Daoy (cell line): ENCODE results near the gene KLRB1. TPM values are rescaled to one million over a fixed set of nuclear protein-coding genes. Genes with fewer than 3 reads are reported as not detected.
"Not testable (repeated sequence)": the region's sequence is repeated elsewhere in the genome, so short reads cannot be mapped to it uniquely, and the experiment has no call there.

ENCODE experiments used
- DNase-seq: peaks from one replicate; pipeline ENCODE4 v3.0.0-alpha.2; 2015; ENCODE audit warnings: low read depth
- total RNA-seq: library from RNA; depleted of rRNA; stranded (reverse); fragments of >200 nt; shearing (Covaris generic); gene quantifications from 2 replicates; pipeline ENCODE4 v1.2.3, GENCODE V29; 2014

KLRB1 gene
- total RNA-seq, 1 experiment from 2014 or later: not detected

DNA sequence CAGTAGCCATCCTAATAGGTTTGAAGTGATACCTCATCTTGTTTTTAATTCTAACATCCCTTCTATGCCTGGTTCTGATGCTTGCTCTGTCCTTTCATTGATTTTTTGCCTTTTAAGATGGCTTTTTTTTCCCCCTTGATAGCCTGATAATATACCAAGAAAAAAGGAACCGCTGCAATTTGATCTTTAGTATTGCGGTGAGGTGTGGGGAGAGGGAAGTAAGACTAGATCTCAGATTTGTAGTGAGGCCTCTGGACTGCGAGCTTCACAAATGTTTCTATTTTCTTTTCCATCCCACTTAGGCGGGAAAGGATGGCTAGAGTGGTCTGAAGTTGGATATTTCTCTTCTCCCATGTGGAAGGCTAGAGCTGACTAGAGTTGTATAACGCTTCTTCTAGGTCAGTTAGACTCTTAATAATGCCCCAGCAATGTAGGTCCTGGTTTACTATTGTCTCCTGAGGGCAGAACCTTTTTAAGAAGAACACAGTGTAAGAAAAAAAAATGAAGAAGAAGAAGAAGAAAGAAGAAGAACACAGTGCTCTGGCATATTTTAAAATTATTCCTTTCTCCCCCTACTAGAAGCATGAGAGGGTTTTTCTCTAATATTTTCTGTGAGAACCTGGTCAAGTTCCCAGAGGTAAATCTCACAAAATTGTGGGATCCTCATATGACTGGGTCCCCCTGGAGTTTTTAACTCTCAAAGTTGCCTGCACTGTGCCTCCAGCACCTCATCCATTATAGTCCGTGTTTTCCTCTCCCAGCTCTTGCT lies 11.9 kb upstream of the KLRB1 start:
- DNase-seq: no peak

GRCh38 chr12:9618906-9619305 lies 11.2 kb upstream of the KLRB1 start:
- DNase-seq: not testable (repeated sequence)

- DNase-seq: no peak
Observed at GRCh38 chr12:9617124-9617523, 9.4 kb upstream of the KLRB1 start.

GRCh38 chr12:9615420-9616136 lies 7.9 kb upstream of the KLRB1 start:
- no peak for DNase-seq

GRCh38 chr12:9610606-9611005 lies 2.9 kb upstream of the KLRB1 start:
- not testable (repeated sequence) for DNase-seq

DNA sequence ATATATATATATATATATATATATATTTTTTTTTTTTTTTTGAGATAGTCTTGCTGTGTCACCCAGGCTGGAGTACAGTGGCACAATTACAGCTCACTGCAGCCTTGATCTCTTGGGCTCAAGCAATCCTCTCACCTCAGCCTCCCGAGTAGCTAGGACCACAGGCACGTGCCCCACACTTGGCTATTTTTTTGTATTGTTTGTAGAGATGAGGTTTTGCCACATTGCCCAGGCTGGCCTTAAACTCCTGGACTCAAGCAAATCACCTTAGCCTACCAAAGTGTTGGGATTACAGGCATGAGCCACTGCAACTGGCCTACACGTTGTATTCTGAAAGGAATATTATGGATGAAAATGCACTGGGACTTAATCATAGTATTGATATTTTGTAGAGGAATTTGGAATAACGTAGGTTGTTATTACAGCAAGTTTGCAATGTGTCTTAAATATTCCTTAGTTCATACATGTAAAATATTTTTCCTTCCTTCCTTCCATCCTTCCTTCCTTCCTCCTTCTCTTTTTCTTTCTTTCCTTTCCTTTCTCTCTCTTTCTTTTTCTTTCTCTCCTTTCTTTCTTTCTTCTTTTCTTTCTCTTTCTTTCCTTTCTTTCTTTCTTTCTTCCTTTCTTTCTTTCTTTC lies 862 bp downstream of the KLRB1 start:
- no peak for DNase-seq

- no peak for DNase-seq
Observed at GRCh38 chr12:9606247-9606646, 1.5 kb downstream of the KLRB1 start.

- DNase-seq: no peak
Observed at GRCh38 chr12:9605483-9605882, 2.2 kb downstream of the KLRB1 start.

DNA sequence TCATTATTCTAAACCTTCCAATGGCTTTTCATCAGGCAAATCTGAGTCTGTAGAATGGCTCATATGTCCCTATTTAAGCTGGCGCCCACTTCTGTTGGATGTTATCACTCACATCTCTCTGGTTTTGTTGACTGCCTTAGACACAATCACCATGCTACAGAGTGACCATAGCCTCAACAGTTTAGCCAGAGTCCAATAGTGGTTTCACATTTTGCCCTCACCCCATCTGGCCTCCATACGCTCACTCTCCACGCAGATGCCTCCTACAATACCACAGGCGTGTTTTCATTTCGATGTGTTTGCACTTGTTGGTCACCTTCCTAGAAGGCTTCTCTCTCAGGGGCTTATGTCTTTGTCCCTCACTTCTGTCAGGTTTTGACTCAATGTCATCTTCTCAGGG lies 3.4 kb downstream of the KLRB1 start:
- no peak for DNase-seq

GRCh38 chr12:9600426-9600825 lies 7.3 kb downstream of the KLRB1 start:
- not testable (repeated sequence) for DNase-seq

GRCh38 chr12:9598363-9598762 lies 9.4 kb downstream of the KLRB1 start:
- DNase-seq: no peak

DNA sequence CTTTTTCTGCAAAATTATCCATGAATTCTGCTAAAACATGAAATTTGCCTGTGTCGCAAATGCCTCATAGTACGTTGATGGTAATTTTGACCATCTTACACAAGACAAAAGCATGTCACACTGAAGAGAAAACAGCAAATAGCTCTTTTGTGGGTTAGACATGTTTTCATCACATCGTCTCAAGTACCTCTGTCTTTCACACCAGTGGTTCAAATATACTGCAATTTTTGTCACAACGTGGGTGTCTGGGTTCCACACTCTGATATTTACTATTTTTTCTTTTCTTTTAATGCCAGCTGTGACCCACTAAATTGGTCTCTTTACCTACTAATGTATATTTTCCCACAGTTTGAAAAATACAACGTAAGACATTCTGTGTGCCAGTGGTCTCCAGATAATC lies 10.4 kb downstream of the KLRB1 start:
- DNase-seq: no peak

DNA sequence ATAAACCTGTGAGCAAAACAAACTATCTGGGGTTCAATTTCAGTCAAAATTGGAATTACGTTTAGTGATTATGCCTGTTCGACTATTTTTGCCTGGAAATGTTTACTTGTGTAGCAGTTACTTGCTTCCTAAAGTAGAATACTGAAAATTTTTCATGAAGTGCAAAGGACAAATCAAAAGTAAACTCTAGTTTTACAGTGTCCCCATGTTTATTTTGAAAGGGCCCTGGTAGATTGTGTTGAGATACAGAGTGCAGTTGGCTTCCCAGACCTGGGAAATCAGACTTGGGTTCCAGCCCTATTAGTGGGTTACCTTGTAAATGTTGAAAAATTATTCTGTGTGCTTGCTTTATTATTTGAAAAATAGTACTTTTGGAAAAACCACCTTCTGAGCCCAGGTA lies 17.3 kb downstream of the KLRB1 start:
- DNase-seq: no peak

- DNase-seq: no peak
Observed at GRCh38 chr12:9588749-9589148, 19.0 kb downstream of the KLRB1 start.

DNA sequence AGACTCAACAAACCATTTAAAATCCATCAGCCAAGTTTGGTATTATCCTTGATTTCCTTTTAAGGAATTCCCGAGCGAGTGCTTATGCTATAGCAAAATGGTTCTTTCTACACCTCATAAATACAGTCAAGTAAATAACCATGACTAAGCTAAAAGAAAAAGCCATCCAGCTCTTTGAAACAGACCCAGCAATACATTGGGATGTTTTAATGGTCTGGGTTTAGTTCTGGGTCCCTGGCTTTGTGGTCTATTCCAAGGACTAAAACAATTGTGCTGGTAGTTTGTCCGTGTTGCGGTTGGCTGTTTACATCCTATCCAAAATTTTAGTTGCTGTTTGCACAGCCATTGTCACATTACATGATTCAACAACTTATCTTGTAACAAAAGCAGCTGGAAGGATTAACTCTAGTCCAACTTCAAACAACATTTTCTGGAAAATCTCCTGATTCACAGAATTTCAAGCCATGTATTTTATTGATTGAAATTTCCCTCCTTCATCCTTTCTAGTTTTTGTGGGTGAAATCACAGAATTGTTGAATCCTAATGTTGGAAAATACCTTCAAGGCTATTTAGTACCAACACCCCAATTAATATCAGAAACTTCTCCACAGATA lies 19.6 kb downstream of the KLRB1 start:
- DNase-seq: no peak

- DNase-seq: not testable (repeated sequence)
Observed at GRCh38 chr12:9577729-9578128, 30.0 kb downstream of the KLRB1 start.

- DNase-seq: not testable (repeated sequence)
Observed at GRCh38 chr12:9567151-9567550, 40.6 kb downstream of the KLRB1 start.

DNA sequence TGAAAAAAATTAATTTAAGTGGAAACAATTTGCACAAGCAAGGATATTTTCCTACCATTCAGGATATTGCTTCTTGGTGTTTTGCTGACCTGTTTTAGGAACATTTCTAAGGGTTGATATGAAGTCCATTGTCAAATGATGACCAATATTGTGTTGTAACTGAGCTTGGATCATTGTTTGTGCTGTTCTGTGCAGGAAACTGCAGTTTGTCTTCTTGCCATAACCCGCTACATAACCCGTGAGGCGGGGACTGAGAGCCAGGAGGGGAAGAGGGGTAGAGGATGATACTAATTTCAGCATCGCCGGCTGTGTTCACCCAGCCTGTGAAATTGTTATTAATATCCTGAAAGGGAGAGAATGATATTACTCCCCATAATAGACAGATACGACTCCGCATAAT lies 41.6 kb downstream of the KLRB1 start:
- not testable (repeated sequence) for DNase-seq

- DNase-seq: not testable (repeated sequence)
Observed at GRCh38 chr12:9564418-9564817, 43.3 kb downstream of the KLRB1 start.

GRCh38 chr12:9562841-9563453 lies 44.8 kb downstream of the KLRB1 start:
- not testable (repeated sequence) for DNase-seq

DNA sequence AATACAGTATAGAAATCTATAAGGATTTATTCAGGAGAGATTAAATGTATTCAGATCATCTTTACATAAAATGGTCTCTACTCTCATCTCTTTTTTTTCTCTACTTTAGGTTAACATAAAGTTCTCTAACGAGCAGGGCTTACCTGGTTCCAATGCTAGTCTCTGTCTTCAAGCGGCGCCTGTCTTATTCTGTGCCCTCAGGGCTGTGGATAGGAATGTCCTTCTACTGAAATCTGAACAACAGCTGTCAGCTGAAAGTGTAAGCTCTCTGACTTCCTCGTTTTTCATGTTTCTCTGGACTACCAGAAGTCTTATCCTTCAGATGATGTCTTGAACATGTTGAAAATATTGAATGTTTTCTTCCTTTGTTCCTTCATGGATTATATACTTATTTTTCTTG lies 62.2 kb downstream of the KLRB1 start:
- not testable (repeated sequence) for DNase-seq
